ENCODE results near the gene BACH2.

DNA sequence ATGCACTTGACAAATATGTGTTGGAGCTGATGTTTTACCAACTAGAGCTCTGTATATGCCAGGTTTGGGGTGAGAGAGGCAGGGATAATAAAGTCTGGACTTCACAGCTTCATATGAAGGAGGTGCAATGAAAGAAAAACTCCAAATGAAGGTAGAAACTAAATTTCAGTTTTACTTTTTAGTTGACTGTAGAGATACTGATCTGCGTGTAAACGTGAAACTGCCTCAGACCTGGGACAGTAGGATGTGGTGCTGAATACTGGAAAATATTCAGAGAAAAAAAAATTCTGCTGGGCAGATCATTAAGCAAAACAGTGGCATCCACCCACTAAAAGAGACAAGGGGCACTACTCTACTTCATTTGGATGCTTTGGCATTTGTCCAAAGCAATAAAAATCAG is 94.5 kb downstream of the BACH2 start:
- TF ChIP-seq, protein P1, sequence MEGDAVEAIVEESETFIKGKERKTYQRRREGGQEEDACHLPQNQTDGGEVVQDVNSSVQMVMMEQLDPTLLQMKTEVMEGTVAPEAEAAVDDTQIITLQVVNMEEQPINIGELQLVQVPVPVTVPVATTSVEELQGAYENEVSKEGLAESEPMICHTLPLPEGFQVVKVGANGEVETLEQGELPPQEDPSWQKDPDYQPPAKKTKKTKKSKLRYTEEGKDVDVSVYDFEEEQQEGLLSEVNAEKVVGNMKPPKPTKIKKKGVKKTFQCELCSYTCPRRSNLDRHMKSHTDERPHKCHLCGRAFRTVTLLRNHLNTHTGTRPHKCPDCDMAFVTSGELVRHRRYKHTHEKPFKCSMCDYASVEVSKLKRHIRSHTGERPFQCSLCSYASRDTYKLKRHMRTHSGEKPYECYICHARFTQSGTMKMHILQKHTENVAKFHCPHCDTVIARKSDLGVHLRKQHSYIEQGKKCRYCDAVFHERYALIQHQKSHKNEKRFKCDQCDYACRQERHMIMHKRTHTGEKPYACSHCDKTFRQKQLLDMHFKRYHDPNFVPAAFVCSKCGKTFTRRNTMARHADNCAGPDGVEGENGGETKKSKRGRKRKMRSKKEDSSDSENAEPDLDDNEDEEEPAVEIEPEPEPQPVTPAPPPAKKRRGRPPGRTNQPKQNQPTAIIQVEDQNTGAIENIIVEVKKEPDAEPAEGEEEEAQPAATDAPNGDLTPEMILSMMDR (IDR thresholded peaks at IDR 0.05), result no peak
- TF ChIP-seq POLR2AphosphoS5 (IDR thresholded peaks at IDR 0.05), result no peak
